ENCODE data around the gene SZRD1.
A peak's percentile ranks its signal among the peaks of the same experiment; 100 is the strongest.
"Not testable (repeated sequence)": the region's sequence is repeated elsewhere in the genome, so short reads cannot be mapped to it uniquely, and the experiment has no call there.

The SZRD1 gene

GRCh38 chr1:16366722-16367257, at the start of gene SZRD1:
SZRD1 (plus strand) TSS chr1:16367242; CDS start chr1:16367258, 16 bp downstream.
- DNase-seq (ENCODE audit: low read depth in 1 of 2, low spot score in 1 of 2): peak; percentile 89 to 92

GRCh38 chr1:16318555-16318954, 48.5 kb upstream of the SZRD1 start:
- no peak for DNase-seq (ENCODE audit: low read depth in 1 of 2, low spot score in 1 of 2)

- DNase-seq (ENCODE audit: low read depth in 1 of 2, low spot score in 1 of 2): no peak
Measured at GRCh38 chr1:16321176-16321867, 45.7 kb upstream of the SZRD1 start.

- no peak for DNase-seq (ENCODE audit: low read depth in 1 of 2, low spot score in 1 of 2)
Measured at GRCh38 chr1:16324456-16324890, 42.6 kb upstream of the SZRD1 start.

- DNase-seq (ENCODE audit: low read depth in 1 of 2, low spot score in 1 of 2): no peak
Measured at GRCh38 chr1:16326833-16327404, 40.1 kb upstream of the SZRD1 start.

- DNase-seq (ENCODE audit: low read depth in 1 of 2, low spot score in 1 of 2): no peak
Measured at GRCh38 chr1:16334655-16335340, 32.2 kb upstream of the SZRD1 start.

GRCh38 chr1:16338961-16339360, 28.1 kb upstream of the SZRD1 start:
- DNase-seq (ENCODE audit: low read depth in 1 of 2, low spot score in 1 of 2): no peak

GRCh38 chr1:16340673-16341072, 26.4 kb upstream of the SZRD1 start:
- no peak for DNase-seq (ENCODE audit: low read depth in 1 of 2, low spot score in 1 of 2)

- DNase-seq (ENCODE audit: low read depth in 1 of 2, low spot score in 1 of 2): no peak
Measured at GRCh38 chr1:16342331-16343062, 24.5 kb upstream of the SZRD1 start.

GRCh38 chr1:16343276-16343675, 23.8 kb upstream of the SZRD1 start:
- DNase-seq (ENCODE audit: low read depth in 1 of 2, low spot score in 1 of 2): not testable (repeated sequence)

GRCh38 chr1:16348414-16349182, 18.4 kb upstream of the SZRD1 start:
- DNase-seq (ENCODE audit: low read depth in 1 of 2, low spot score in 1 of 2): no peak

GRCh38 chr1:16349847-16350406, 17.1 kb upstream of the SZRD1 start:
- DNase-seq (ENCODE audit: low read depth in 1 of 2, low spot score in 1 of 2): no peak

GRCh38 chr1:16351456-16351993, 15.5 kb upstream of the SZRD1 start:
- no peak for DNase-seq (ENCODE audit: low read depth in 1 of 2, low spot score in 1 of 2)

- peak; percentile 88 to 89 for DNase-seq (ENCODE audit: low read depth in 1 of 2, low spot score in 1 of 2)
Measured at GRCh38 chr1:16351994-16352841, 14.8 kb upstream of the SZRD1 start, which contains the start of gene FBXO42. FBXO42 (minus strand) TSS chr1:16352480; CDS start chr1:16315418, 37,062 bp downstream.

GRCh38 chr1:16352842-16353535, 14.1 kb upstream of the SZRD1 start:
- no peak for DNase-seq (ENCODE audit: low read depth in 1 of 2, low spot score in 1 of 2)

GRCh38 chr1:16354619-16355018, 12.4 kb upstream of the SZRD1 start:
- no peak for DNase-seq (ENCODE audit: low read depth in 1 of 2, low spot score in 1 of 2)

GRCh38 chr1:16356867-16357266, 10.2 kb upstream of the SZRD1 start:
- DNase-seq (ENCODE audit: low read depth in 1 of 2, low spot score in 1 of 2): no peak

- DNase-seq (ENCODE audit: low read depth in 1 of 2, low spot score in 1 of 2): not testable (repeated sequence)
Measured at GRCh38 chr1:16365146-16365498, 1.9 kb upstream of the SZRD1 start.

Data from stimulated activated CD4-positive, alpha-beta T cell treated with anti-CD3 and anti-CD28 coated beads, Interleukin-15, amount 100 ng/mL, for 1 hour (primary cell).